Mammary epithelial cell (primary cell): ENCODE measurements around the gene NUAK1.

Source experiments
- EZH2 ChIP-seq: IDR thresholded peaks from 2 replicates; pipeline ENCODE4 v1.6.1; 2012; ENCODE audit warnings: low read length, inconsistent platforms, borderline replicate concordance
- TF ChIP-seq, protein P1 (sequence below), 2 donors: IDR thresholded peaks in 1 of 2; conservative IDR thresholded peaks in 1 of 2; 2 replicates each; pipeline ENCODE4 v1.5.1; 2011 to 2012; ENCODE audit warnings: inconsistent platforms in 2 of 2, low read length in 2 of 2, mild to moderate bottlenecking in 2 of 2, control low read depth in 1 of 2, low read depth in 1 of 2; ENCODE audit not compliant: insufficient read depth in 1 of 2; ENCODE audit errors: extremely low read depth in 1 of 2

DNA sequence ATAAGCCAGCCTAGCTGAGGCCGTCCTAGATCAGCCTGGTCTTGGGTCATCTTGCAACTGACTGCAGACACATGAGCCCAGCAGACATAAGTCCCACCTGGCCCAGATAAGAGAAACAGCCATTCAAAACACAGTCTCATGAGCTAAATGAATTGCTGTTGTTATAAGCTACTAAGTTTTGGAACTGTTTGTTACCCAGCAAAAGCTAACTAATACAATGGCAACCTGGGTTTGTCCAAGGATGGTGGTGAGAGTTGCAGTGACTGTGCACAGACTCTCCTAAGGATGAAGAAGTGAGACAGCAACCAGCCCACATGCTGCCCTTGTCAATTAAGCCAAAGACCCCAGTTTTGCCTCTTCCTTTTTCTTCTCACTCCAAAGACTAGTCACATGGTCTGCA, 22.2 kb upstream of the NUAK1 start:
- TF ChIP-seq, protein P1, sequence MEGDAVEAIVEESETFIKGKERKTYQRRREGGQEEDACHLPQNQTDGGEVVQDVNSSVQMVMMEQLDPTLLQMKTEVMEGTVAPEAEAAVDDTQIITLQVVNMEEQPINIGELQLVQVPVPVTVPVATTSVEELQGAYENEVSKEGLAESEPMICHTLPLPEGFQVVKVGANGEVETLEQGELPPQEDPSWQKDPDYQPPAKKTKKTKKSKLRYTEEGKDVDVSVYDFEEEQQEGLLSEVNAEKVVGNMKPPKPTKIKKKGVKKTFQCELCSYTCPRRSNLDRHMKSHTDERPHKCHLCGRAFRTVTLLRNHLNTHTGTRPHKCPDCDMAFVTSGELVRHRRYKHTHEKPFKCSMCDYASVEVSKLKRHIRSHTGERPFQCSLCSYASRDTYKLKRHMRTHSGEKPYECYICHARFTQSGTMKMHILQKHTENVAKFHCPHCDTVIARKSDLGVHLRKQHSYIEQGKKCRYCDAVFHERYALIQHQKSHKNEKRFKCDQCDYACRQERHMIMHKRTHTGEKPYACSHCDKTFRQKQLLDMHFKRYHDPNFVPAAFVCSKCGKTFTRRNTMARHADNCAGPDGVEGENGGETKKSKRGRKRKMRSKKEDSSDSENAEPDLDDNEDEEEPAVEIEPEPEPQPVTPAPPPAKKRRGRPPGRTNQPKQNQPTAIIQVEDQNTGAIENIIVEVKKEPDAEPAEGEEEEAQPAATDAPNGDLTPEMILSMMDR (conservative IDR thresholded peaks at IDR 0.05 in 1 of 2, IDR thresholded peaks at IDR 0.05 in 1 of 2; ENCODE audit: extremely low read depth in 1 of 2, insufficient read depth in 1 of 2, low read depth in 1 of 2, low read length in 2 of 2), result no peak
- TF ChIP-seq EZH2, result no peak
